ENCODE data around the gene EDIL3.

The EDIL3 gene

GRCh38 chr5:83919071-83920041, 465.3 kb downstream of the EDIL3 start:
- H3K4me3 ChIP-seq (ENCODE audit: low read depth, low read length): no peak overlapping the region

- no peak overlapping the region for H3K4me3 ChIP-seq (ENCODE audit: low read depth, low read length)
These were observed 467.3 kb downstream of the EDIL3 start for GRCh38 chr5:83917261-83917908.

GRCh38 chr5:83914662-83915418, 469.8 kb downstream of the EDIL3 start:
- no peak overlapping the region for H3K4me3 ChIP-seq (ENCODE audit: low read depth, low read length)

GRCh38 chr5:83914199-83914598, 470.5 kb downstream of the EDIL3 start:
- no peak overlapping the region for H3K4me3 ChIP-seq (ENCODE audit: low read depth, low read length)

GRCh38 chr5:83913593-83913992, 471.1 kb downstream of the EDIL3 start:
- H3K4me3 ChIP-seq (ENCODE audit: low read depth, low read length): no peak overlapping the region

GRCh38 chr5:83911367-83911919, 473.2 kb downstream of the EDIL3 start:
- H3K4me3 ChIP-seq (ENCODE audit: low read depth, low read length): no peak overlapping the region

- H3K4me3 ChIP-seq (ENCODE audit: low read depth, low read length): no peak overlapping the region
These were observed 484.4 kb downstream of the EDIL3 start for GRCh38 chr5:83900306-83900705.

GRCh38 chr5:83899326-83899970, 485.2 kb downstream of the EDIL3 start:
- no peak overlapping the region for H3K4me3 ChIP-seq (ENCODE audit: low read depth, low read length)

- no peak overlapping the region for H3K4me3 ChIP-seq (ENCODE audit: low read depth, low read length)
These were observed 488.8 kb downstream of the EDIL3 start for GRCh38 chr5:83895860-83896259.

GRCh38 chr5:83891261-83891660, 493.4 kb downstream of the EDIL3 start:
- no peak overlapping the region for H3K4me3 ChIP-seq (ENCODE audit: low read depth, low read length)
